GM12891 (cell line): ENCODE measurements around the gene DNMBP.

Experiments used
- POLR2A ChIP-seq: IDR thresholded peaks from 2 replicates; pipeline ENCODE4 v1.6.1; 2011; ENCODE audit warnings: low read depth, low read length, control low read depth
- POLR2AphosphoS5 ChIP-seq: IDR thresholded peaks from 2 replicates; pipeline ENCODE4 v1.6.1; 2011; ENCODE audit warnings: low read depth, low read length, control low read depth
- TAF1 ChIP-seq: IDR thresholded peaks from 2 replicates; pipeline ENCODE4 v1.6.1; 2011; ENCODE audit warnings: low read depth, low read length, control low read depth

DNA sequence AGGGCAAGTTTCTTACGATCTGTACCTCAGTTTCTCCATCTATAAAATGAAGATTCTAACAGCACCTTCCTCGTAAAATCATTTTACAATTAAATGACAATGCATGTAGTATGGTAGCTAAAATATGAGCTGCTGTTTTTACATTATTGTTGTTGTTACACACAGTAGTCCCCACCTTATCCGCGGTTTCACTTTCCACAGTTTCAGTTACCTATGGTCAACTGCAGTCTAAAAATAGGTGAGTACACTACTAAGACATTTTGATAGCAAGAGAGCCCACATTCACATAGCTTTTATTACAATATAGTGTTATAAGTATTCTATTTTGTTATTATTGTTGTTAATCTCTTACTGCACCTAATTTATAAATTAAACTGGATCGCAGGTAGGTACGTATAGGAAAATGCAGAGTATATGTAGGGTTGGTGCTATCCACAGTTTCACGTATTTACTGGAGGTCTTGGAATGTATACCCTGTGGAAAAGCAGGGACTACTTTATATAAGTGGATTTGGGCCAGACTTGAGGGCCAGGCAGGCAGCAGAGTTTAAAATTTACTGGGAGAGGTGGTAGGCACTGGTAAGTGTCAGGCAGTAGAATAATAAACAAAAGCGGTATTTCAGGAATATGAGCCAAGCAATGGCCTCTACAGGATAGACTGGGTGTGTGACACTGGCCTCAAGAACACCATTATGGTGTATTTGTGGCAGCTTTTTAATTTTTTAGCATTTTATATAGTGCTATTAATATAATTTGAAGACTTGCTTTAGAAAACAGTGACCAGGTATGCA, 10.2 kb downstream of the DNMBP start:
- TF ChIP-seq POLR2A (no peak), POLR2AphosphoS5 (no peak), TAF1 (no peak)
